Left cardiac atrium (tissue), 4 donors: ENCODE data around the gene LRRC27. TPM values are rescaled to one million over a fixed set of nuclear protein-coding genes. Genes with fewer than 3 reads are reported as not detected.

Experiments used
- ATAC-seq, 2 donors: fragments of 200-7000 bp; cut with Tn5 transposase; one replicate each; pipeline ENCODE4 v1.9.1; 2020; ENCODE audit warnings: mild to moderate bottlenecking in 2 of 2, moderate library complexity in 2 of 2
- DNase-seq: peaks from one replicate; pipeline ENCODE4 v3.0.0-alpha.2; 2020
- intact Hi-C, 2 donors: fragments of 100-400 bp; cut with DNase I; formaldehyde crosslinking; loops; one replicate each; pipeline versions ENCODE4 v1.14.1 to v1.15.1; 2022 to 2023
- total RNA-seq, 2 donors: library from RNA; stranded (reverse); fragmentation: NEBNext Ultra II Directional; extraction: Animal tissue kit (Norgen Biotek cat#: 25700); gene quantifications; one replicate each; pipeline ENCODE4 v1.2.1, GENCODE V29; 2021
- donor health status: DM: no; HTN: yes; CAD: no.
- donor health status: DM: no; HTN: yes; CAD: no; lungs with severe emphysema.
- donor health status: DM: yes; HTN: yes; CAD: no.
- donor health status: Dilated cardiomyopathy.

LRRC27 gene
- total RNA-seq, 2 donors from 2014 or later = 3.7 to 4.4 TPM

- no peak for ATAC-seq
- no peak for DNase-seq
- intact Hi-C loops = no loop called here
These were observed 92.2 kb downstream of the LRRC27 start for GRCh38 chr10:132423966-132424861.

DNA sequence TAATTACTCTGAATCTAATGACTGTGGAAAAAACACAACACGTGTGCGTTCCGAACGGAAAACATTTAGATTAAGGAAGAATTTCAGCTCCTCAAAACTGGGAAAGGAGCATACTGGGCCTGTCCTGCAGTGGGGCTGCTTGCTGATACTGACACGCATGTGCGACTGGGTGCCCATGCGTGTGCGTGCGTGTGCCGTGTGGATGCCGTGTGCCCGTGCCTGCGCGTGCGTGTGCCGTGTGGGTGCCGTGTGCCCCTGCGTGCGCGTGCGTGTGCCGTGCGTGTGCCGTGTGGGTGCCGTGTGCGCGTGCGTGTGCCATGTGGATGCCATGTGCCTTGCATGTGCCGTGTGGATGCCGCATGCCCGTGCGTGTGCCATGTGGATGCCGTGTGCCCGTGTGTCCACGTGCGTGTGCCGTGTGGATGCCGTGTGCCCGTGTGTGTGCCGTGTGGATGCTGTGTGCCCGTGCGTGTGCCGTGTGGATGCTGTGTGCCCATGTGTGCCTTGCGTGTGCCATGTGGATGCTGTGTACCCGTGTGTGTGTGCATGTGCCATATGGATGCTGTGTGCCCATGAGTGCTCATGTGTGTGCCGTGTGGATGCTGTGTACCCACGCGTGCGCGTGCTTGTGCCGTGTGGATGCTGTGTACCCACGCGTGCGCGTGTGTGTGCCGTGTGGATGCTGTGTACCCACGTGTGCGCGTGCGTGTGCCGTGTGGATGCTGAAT, 93.2 kb downstream of the LRRC27 start:
- intact Hi-C loops = no loop called here

DNA sequence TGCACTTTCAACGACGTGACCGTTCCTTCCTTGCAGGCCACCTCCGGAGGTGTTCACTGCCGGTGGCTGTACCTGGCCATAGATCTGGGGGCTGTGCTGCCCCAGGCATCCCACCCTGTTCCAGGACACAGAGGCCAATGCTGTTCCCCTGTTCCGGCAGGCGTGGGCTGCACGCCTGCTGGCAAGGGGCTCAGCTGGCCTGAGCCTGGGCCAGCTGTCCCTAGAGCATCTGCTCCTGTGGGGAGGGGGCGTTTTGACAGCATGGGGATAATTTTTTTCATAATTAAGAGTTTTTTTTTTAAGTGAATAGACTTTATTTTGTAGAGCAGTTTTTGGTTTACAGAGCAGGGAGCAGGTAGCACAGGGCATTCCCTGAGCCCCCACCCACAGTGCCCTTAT, 93.8 kb downstream of the LRRC27 start:
- intact Hi-C loops = no loop called here
- DNase-seq (no peak), ATAC-seq (no peak)

More for the DNA sequence above, 93.2 kb downstream of the LRRC27 start:
- no peak for DNase-seq
- ATAC-seq = no peak

GRCh38 chr10:132427006-132427771, 95.2 kb downstream of the LRRC27 start:
- ATAC-seq = no peak
- intact Hi-C loops = no loop called here
- DNase-seq = no peak

DNA sequence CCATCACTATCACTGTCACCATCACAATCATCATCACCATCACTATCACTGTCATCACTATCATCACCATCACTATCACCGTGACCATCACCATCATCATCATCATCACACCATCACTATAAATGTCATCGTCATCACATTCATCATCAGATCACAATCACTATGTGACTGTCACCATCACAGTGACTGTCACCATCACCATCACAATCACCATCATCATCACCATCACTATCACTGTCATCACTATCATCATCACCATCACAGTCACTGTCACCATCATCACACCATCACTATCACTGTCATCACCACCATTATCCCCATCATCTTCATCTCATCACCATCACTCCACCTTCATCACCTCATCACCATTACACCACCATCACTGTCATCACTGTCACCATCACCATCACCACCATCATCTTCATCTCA, 96.0 kb downstream of the LRRC27 start:
- no peak for ATAC-seq
- intact Hi-C loops = no loop called here

GRCh38 chr10:132428486-132428995, 96.5 kb downstream of the LRRC27 start:
- intact Hi-C loops = no loop called here
- DNase-seq = no peak
- ATAC-seq = no peak

More for the DNA sequence above, 96.0 kb downstream of the LRRC27 start:
- no peak for DNase-seq

Other genes starting within 250 kb of the LRRC27 start
- 1 to 10 TPM; 1.4 to 9.9 TPM for gene DPYSL4, start 145.2 kb upstream of the LRRC27 start, total RNA-seq
- 1 to 10 TPM; 6.1 to 6.6 TPM for gene STK32C, start 24.2 kb upstream of the LRRC27 start, total RNA-seq
- 10 to 100 TPM; 11.8 to 12.7 TPM for gene PWWP2B, start 65.0 kb downstream of the LRRC27 start, total RNA-seq
- gene INPP5A, start 205.6 kb downstream of the LRRC27 start, total RNA-seq = 10 to 100 TPM; 74.4 to 95.3 TPM